ENCODE results near the gene PAK1.

DNA sequence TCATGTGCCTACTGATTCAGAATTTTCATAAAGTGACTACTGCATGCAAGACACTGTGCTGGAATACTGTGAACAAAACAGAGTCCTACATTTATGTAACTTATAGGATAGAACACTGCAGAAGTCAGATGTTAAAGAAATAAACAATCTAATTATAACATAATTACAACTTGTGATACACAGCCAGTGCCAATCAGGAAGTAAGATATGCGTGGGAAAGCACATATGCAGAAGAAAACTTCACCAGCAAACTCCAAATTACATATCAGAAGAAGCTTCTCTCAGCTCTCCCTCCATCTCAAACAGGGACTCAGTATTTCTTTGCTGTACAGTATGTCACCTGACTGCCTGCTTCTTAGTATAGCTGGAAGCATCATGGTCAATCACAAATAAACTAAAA lies 37.4 kb downstream of the PAK1 start:
- TF ChIP-seq EP300 (IDR thresholded peaks at IDR 0.05) (no peak), POLR2A (IDR thresholded peaks at IDR 0.05) (no peak), POLR2AphosphoS5 (IDR thresholded peaks at IDR 0.05) (no peak)
- TF ChIP-seq, protein P1, sequence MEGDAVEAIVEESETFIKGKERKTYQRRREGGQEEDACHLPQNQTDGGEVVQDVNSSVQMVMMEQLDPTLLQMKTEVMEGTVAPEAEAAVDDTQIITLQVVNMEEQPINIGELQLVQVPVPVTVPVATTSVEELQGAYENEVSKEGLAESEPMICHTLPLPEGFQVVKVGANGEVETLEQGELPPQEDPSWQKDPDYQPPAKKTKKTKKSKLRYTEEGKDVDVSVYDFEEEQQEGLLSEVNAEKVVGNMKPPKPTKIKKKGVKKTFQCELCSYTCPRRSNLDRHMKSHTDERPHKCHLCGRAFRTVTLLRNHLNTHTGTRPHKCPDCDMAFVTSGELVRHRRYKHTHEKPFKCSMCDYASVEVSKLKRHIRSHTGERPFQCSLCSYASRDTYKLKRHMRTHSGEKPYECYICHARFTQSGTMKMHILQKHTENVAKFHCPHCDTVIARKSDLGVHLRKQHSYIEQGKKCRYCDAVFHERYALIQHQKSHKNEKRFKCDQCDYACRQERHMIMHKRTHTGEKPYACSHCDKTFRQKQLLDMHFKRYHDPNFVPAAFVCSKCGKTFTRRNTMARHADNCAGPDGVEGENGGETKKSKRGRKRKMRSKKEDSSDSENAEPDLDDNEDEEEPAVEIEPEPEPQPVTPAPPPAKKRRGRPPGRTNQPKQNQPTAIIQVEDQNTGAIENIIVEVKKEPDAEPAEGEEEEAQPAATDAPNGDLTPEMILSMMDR (IDR thresholded peaks at IDR 0.05), result no peak
